HepG2 (cell line): ENCODE measurements around the gene ARHGAP10. TPM values are rescaled to one million over a fixed set of nuclear protein-coding genes. Genes with fewer than 3 reads are reported as not detected.

Experiments used
- ATAC-seq: fragments of 200-7000 bp; cut with Tn5 transposase; 3 replicates; pipeline ENCODE4 v1.9.1; 2020; ENCODE audit warnings: mild to moderate bottlenecking, moderate library complexity
- BruUV-seq: library from RNA; stranded (reverse); fragments of 400-500 nt; replicated peaks from 2 replicates; lab custom pipeline; 2021; lab: Mats Ljungman, UMichigan
- CTCF ChIA-PET: fragments of 300-600 bp; formaldehyde crosslinking; extraction: SDS; loops from one replicate; lab custom pipeline; 2021; ENCODE audit warnings: low total read pairs, inconsistent platforms, low intra/inter-chr PET ratio; lab: Yijun Ruan, JAX
- POLR2A ChIA-PET: fragments of 350-600 bp; sonication (Branson Sonifier 250); formaldehyde crosslinking; loops from one replicate; lab custom pipeline; 2020; ENCODE audit warnings: antibody characterized with exemption, inconsistent platforms; lab: Yijun Ruan, JAX
- DNase-seq: peaks from one replicate; pipeline ENCODE4 v3.0.0-alpha.2; 2015; ENCODE audit warnings: low spot score
- FAIRE-seq: peaks from 3 replicates; lab custom pipeline; 2011; peaks lifted over from hg19 to GRCh38; lab: Jason Lieb, UNC
- H2AFZ ChIP-seq: one replicate; pipeline ENCODE4 v1.6.1; 2011; ENCODE audit warnings: low read length, inconsistent platforms
- H3K27ac ChIP-seq: fragments of 300-600 bp; 3 replicates; pipeline ENCODE4 v1.8.0; 2011; ENCODE audit warnings: mixed run types, mild to moderate bottlenecking, mixed read lengths, low read length, inconsistent platforms; ENCODE audit not compliant: insufficient read depth; ENCODE audit errors: extremely low read length
- H3K27me3 ChIP-seq, 2 experiments: fragments of 200-600 bp in 1 of 2; 2 replicates in 1 of 2; 3 replicates in 1 of 2; pipeline versions ENCODE4 v1.6.0 to v1.8.0; 2011; ENCODE audit warnings: low read length in 2 of 2, mild to moderate bottlenecking in 2 of 2, moderate library complexity in 2 of 2, inconsistent platforms in 1 of 2; ENCODE audit not compliant: insufficient read depth in 2 of 2, control insufficient read depth in 1 of 2
- H3K36me3 ChIP-seq, 2 experiments: fragments of 200-600 bp in 1 of 2; replicated peaks in 1 of 2; 2 replicates in 1 of 2; 3 replicates in 1 of 2; pipeline versions ENCODE4 v1.5.1 to v1.8.0; 2011; ENCODE audit warnings: low read length in 2 of 2, inconsistent platforms in 1 of 2; ENCODE audit not compliant: insufficient read depth in 2 of 2, control insufficient read depth in 1 of 2
- H3K4me1 ChIP-seq: 2 replicates; pipeline ENCODE4 v1.5.1; 2012; ENCODE audit warnings: low read length, inconsistent platforms; ENCODE audit not compliant: insufficient read depth
- H3K4me2 ChIP-seq: 2 replicates; pipeline ENCODE4 v1.6.0; 2011; ENCODE audit warnings: low read depth, low read length, inconsistent platforms
- H3K4me3 ChIP-seq, 3 experiments: fragments of 200-600 bp in 1 of 3; sonication (generic), shearing (Covaris generic) in 1 of 3; replicated peaks in 1 of 3; 2 replicates each; pipeline ENCODE4 v1.5.1; 2011 to 2016; ENCODE audit warnings: low read length in 3 of 3, inconsistent platforms in 2 of 3, low read depth in 2 of 3, mild to moderate bottlenecking in 2 of 3, control low read depth in 1 of 3, mixed read lengths in 1 of 3; ENCODE audit not compliant: insufficient read depth in 1 of 3
- H3K79me2 ChIP-seq: one replicate; pipeline ENCODE4 v1.6.1; 2011; ENCODE audit warnings: low read length, inconsistent platforms; ENCODE audit not compliant: insufficient read depth
- H3K9ac ChIP-seq: 2 replicates; pipeline ENCODE4 v1.6.0; 2011; ENCODE audit warnings: mild to moderate bottlenecking, low read depth, low read length, inconsistent platforms; ENCODE audit not compliant: insufficient read depth
- H3K9me3 ChIP-seq: 2 replicates; pipeline ENCODE4 v1.5.1; 2012; ENCODE audit warnings: mild to moderate bottlenecking, low read length
- H4K20me1 ChIP-seq: 2 replicates; pipeline ENCODE4 v1.6.0; 2011; ENCODE audit warnings: inconsistent platforms, mild to moderate bottlenecking, low read length, moderate library complexity; ENCODE audit not compliant: insufficient read depth
- HNRNPH1 ChIP-seq: fragments of 200-400 bp; formaldehyde crosslinking; optimal IDR thresholded peaks from 2 replicates; pipeline ENCODE3; 2017; ENCODE audit warnings: mild to moderate bottlenecking, low read depth, low read length
- MTF1 ChIP-seq: sonication (generic); formaldehyde crosslinking; IDR thresholded peaks from 2 replicates; pipeline ENCODE4 v1.5.0; 2020; ENCODE audit warnings: missing genetic modification reagents
- NCOA1 ChIP-seq: sonication (generic); formaldehyde crosslinking; IDR thresholded peaks from 2 replicates; pipeline ENCODE4 v1.9.0; 2021; ENCODE audit warnings: missing genetic modification reagents
- NFYC ChIP-seq: IDR thresholded peaks from 2 replicates; pipeline ENCODE4 v1.6.1; 2016; ENCODE audit warnings: missing genetic modification reagents, missing compliant biosample characterization
- ONECUT2 ChIP-seq: sonication (generic); formaldehyde crosslinking; IDR thresholded peaks from 2 replicates; pipeline ENCODE4 v1.4.0; 2020; ENCODE audit warnings: missing genetic modification reagents
- PITX1 ChIP-seq: sonication (generic); formaldehyde crosslinking; IDR thresholded peaks from 2 replicates; pipeline ENCODE4 v1.5.1; 2020; ENCODE audit warnings: mild to moderate bottlenecking, missing genetic modification reagents
- POLR2A ChIP-seq, 2 experiments: IDR thresholded peaks; 2 replicates each; pipeline ENCODE4 v1.6.1; 2011; ENCODE audit warnings: low read depth in 2 of 2, low read length in 2 of 2, mild to moderate bottlenecking in 1 of 2, moderate library complexity in 1 of 2; ENCODE audit not compliant: insufficient read depth in 1 of 2
- ZFP82 ChIP-seq: sonication (generic); formaldehyde crosslinking; IDR thresholded peaks from 2 replicates; pipeline ENCODE4 v1.5.1; 2020; ENCODE audit warnings: mild to moderate bottlenecking, missing genetic modification reagents, borderline replicate concordance
- ZNF550 ChIP-seq: sonication (generic); formaldehyde crosslinking; IDR thresholded peaks from 2 replicates; pipeline ENCODE4 v1.4.0; 2020; ENCODE audit warnings: mild to moderate bottlenecking, missing genetic modification reagents, borderline replicate concordance
- ZNF563 ChIP-seq: sonication (generic); formaldehyde crosslinking; IDR thresholded peaks from 2 replicates; pipeline ENCODE4 v1.8.0; 2022; ENCODE audit warnings: mild to moderate bottlenecking, moderate library complexity, missing genetic modification reagents
- ZNF652 ChIP-seq: IDR thresholded peaks from 2 replicates; pipeline ENCODE4 v1.6.1; 2016; ENCODE audit warnings: low read depth, borderline replicate concordance
- ZNF780A ChIP-seq: sonication (generic); formaldehyde crosslinking; IDR thresholded peaks from 2 replicates; pipeline ENCODE4 v1.8.0; 2022; ENCODE audit warnings: mild to moderate bottlenecking, missing genetic modification reagents, moderate library complexity
- ZSCAN21 ChIP-seq: sonication (generic); formaldehyde crosslinking; IDR thresholded peaks from 2 replicates; pipeline ENCODE4 v1.8.0; 2022; ENCODE audit warnings: mild to moderate bottlenecking, missing genetic modification reagents, moderate library complexity, borderline replicate concordance
- ZSCAN30 ChIP-seq: sonication (generic); formaldehyde crosslinking; IDR thresholded peaks from 2 replicates; pipeline ENCODE4 v1.5.0; 2020; ENCODE audit warnings: mild to moderate bottlenecking, missing genetic modification reagents
- WGBS: methylation state at CpG from one replicate; pipeline ENCODE4 v1.1.6; 2017; ENCODE audit warnings: low lambda C conversion rate; 5-methylcytosine and 5-hydroxymethylcytosine counted together
- in situ Hi-C: cut with HindIII; loops from 2 replicates; pipeline ENCODE4 v1.10.0; 2017; ENCODE audit warnings: low pct_unique_long_range_greater_than_20kb; ENCODE audit not compliant: extremely low pct_ligation_motif_present
- intact Hi-C: fragments of 100-400 bp; cut with micrococcal nuclease; formaldehyde crosslinking; loops from one replicate; pipeline ENCODE4 v1.10.0; 2022; ENCODE audit not compliant: unreplicated experiment
- polyA plus RNA-seq, 8 experiments: library from polyadenylated mRNA; depleted of rRNA in 3 of 8; stranded (reverse) in 7 of 8; unstranded in 1 of 8; fragments of >200 nt; fragmentation: Illumina TruSeq in 4 of 8; extraction: Trizol in 4 of 8; gene quantifications; 2 replicates each; pipeline versions ENCODE4 v1.2.1 to v1.2.3, GENCODE V29; 2011 to 2016; ENCODE audit warnings: low read depth in 4 of 8, missing spikeins in 1 of 8, mixed read lengths in 1 of 8; ENCODE audit not compliant: insufficient read depth in 1 of 8
- total RNA-seq, 5 experiments: library from RNA; depleted of rRNA; stranded (reverse); fragments of >200 nt; fragmentation: Illumina TruSeq; extraction: Trizol; gene quantifications; 2 replicates each; pipeline ENCODE4 v1.2.3, GENCODE V29; 2016; ENCODE audit warnings: low read depth in 1 of 5
- TF ChIP-seq, protein P1 (sequence below): sonication (generic); formaldehyde crosslinking; IDR thresholded peaks from 2 replicates; pipeline ENCODE4 v1.5.1; 2020; ENCODE audit warnings: missing genetic modification reagents, mild to moderate bottlenecking, borderline replicate concordance
- TF ChIP-seq, protein P2 (sequence below): sonication (generic); formaldehyde crosslinking; IDR thresholded peaks from 2 replicates; pipeline ENCODE4 v1.4.0; 2020; ENCODE audit warnings: mild to moderate bottlenecking, missing genetic modification reagents
- TF ChIP-seq, protein P3 (sequence below): sonication (generic); formaldehyde crosslinking; IDR thresholded peaks from 2 replicates; pipeline ENCODE4 v1.8.0; 2022; ENCODE audit warnings: missing genetic modification reagents, low read depth, mild to moderate bottlenecking, borderline replicate concordance
- TF ChIP-seq, protein P4 (sequence below), 2 experiments: fragments of 450-650 bp in 1 of 2; sonication (generic) in 1 of 2; formaldehyde crosslinking; IDR thresholded peaks; 2 replicates each; pipeline versions ENCODE4 v1.5.0 to v1.8.0; 2020 to 2022; ENCODE audit warnings: mild to moderate bottlenecking in 1 of 2, missing genetic modification reagents in 1 of 2

ARHGAP10 gene
- total and polyA plus RNA-seq, 2 of the 13 experiments (the other 11 are each of a cell fraction or from before 2014, with no cell fraction given), result 0.45 to 1.6 TPM

DNA sequence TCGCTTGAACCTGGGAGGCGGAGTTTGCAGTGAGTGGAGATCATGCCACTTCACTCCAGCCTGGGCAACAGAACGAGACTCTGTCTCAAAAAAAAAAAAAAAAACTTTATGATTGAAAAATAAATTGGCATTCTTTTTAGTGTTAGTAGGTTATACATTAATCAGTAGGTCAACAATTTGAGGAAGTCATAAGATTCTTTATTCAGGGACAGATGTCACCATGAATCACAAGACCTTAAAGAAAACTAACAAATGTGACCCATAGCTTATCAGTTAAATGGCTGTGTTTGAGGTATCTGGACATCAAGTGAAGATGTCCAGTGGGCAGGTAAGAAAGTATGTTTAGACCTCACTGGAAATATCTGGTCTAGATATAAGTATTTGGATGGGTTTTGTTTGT lies 38.7 kb upstream of the ARHGAP10 start (continued):
- TF ChIP-seq NFYC (CRISPR knock-in tag) (no peak), PITX1 (CRISPR knock-in tag) (no peak), ZNF550 (CRISPR knock-in tag) (no peak), ZNF780A (no peak)

DNA sequence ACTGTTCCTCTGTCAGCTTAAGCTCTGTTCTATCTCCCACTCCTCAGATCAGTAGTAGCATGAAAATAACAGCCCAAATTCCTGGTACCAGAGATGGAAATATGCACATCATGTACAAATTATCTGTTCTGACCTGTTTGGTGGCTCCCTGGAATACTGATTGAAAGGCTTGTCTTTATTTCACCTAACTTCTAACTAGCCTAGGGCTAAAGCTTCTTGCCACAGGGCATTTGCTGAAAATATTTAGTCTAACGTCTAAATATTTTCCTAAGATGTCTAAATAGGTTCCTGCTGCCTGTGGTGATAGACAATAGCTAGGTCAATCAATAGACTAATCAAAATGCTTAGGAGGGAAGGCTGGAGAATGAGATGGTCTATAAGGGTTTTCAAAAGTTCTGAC lies 35.0 kb upstream of the ARHGAP10 start:
- TF ChIP-seq, protein P1, sequence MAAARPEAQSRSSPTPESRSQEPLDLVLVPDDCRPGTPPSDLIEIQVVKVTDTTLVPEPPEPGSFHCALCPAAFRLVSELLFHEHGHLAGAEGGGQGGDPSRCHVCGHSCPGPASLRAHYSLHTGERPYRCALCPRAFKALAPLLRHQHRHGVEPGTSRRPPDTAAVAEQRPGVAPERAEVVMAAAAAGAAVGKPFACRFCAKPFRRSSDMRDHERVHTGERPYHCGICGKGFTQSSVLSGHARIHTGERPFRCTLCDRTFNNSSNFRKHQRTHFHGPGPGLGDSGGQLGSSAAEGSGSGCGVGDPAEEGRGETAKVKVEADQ (CRISPR knock-in tag), result no peak
- no peak for TF ChIP-seq POLR2A (IDR thresholded peaks at IDR 0.05; ENCODE audit: insufficient read depth in 1 of 2, low read depth in 2 of 2, low read length in 2 of 2)
- TF ChIP-seq ZSCAN21, result no peak
- TF ChIP-seq ZSCAN30 (CRISPR knock-in tag), result no peak
- TF ChIP-seq ZNF652 (CRISPR knock-in tag), result no peak
- no peak for TF ChIP-seq MTF1 (CRISPR knock-in tag)
- TF ChIP-seq, protein P2, sequence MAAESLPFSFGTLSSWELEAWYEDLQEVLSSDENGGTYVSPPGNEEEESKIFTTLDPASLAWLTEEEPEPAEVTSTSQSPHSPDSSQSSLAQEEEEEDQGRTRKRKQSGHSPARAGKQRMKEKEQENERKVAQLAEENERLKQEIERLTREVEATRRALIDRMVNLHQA, result no peak
- TF ChIP-seq ONECUT2 (CRISPR knock-in tag), result no peak
- TF ChIP-seq HNRNPH1, result no peak
- TF ChIP-seq, protein P3, sequence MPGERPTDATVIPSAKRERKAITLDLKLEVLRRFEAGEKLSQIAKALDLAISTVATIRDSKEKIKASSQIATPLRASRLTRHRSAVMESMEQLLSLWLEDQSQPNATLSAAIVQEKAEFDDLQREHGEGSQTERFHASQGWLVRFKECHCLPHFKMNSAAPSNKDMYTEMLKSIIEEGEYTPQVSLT (CRISPR knock-in tag), result no peak
- no peak for TF ChIP-seq NCOA1
- no peak for TF ChIP-seq ZFP82 (CRISPR knock-in tag)
- TF ChIP-seq, protein P4, sequence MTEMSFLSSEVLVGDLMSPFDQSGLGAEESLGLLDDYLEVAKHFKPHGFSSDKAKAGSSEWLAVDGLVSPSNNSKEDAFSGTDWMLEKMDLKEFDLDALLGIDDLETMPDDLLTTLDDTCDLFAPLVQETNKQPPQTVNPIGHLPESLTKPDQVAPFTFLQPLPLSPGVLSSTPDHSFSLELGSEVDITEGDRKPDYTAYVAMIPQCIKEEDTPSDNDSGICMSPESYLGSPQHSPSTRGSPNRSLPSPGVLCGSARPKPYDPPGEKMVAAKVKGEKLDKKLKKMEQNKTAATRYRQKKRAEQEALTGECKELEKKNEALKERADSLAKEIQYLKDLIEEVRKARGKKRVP (CRISPR knock-in tag; IDR thresholded peaks at IDR 0.05), result no peak
- TF ChIP-seq ZNF563, result no peak
- no peak for FAIRE-seq
- ATAC-seq, result no peak
- Histone ChIP-seq H3K27me3 (no peaks in the 10 kb centered on the region), H3K4me3 (no peak overlapping the region), H3K4me1 (0 out of 2 replicates have a peak, but pooled peaks cover 10% of the 10 kb centered on the region), H3K9me3 (no peaks in the 10 kb centered on the region), H3K27ac (no peak overlapping the region), H4K20me1 (no peaks in the 10 kb centered on the region), H3K9ac (no peak overlapping the region), H3K36me3 (no peaks in the 10 kb centered on the region), H2AFZ (no peak overlapping the region), H3K4me2 (no peak overlapping the region), H3K79me2 (no peaks in the 10 kb centered on the region)
- BruUV-seq, result no TSS peak
- WGBS, result 0% methylated on average over 1 of the region's 1 CpG
- in situ Hi-C loops, result no loop called here
- intact Hi-C loops, result no loop called here
- DNase-seq, result no peak
- ChIA-PET POLR2A (no interaction called here), CTCF (no interaction called here)
